ENCODE data around the gene EFCAB6.

GRCh38 chr22:43505423-43505822, 306.7 kb downstream of the EFCAB6 start:
- TF ChIP-seq CTCF (IDR thresholded peaks at IDR 0.05) (no peak), POLR2A (IDR thresholded peaks at IDR 0.05) (no peak)

Data from right lobe of liver (tissue), 4 donors.